B cell (primary cell): ENCODE results near the gene ZDHHC14. TPM values are rescaled to one million over a fixed set of nuclear protein-coding genes. Genes with fewer than 3 reads are reported as not detected.

Source experiments
- ATAC-seq: fragments of 200-7000 bp; cut with Tn5 transposase; one replicate; pipeline ENCODE4 v1.10.0; 2021; ENCODE audit warnings: low read depth, mild to moderate bottlenecking, moderate number of reproducible peaks, moderate library complexity
- CTCF ChIA-PET: fragments of 350-600 bp; sonication (Branson Sonifier 250); formaldehyde crosslinking; loops from one replicate; lab custom pipeline; 2021; ENCODE audit warnings: antibody characterized with exemption, inconsistent platforms; lab: Charles Lee
- POLR2A ChIA-PET: fragments of 350-600 bp; sonication (Branson Sonifier 250); formaldehyde crosslinking; loops from one replicate; lab custom pipeline; 2021; ENCODE audit warnings: antibody characterized with exemption; lab: Charles Lee
- DNase-seq: peaks from one replicate; pipeline ENCODE4 v3.0.0; 2013
- H2AFZ ChIP-seq: 2 replicates; pipeline ENCODE4 v1.6.1; 2012; ENCODE audit warnings: mild to moderate bottlenecking, low read depth, low read length; ENCODE audit not compliant: insufficient read depth, poor library complexity, severe bottlenecking
- H3K27ac ChIP-seq, 2 donors: 1 replicate in 1 of 2; 2 replicates in 1 of 2; pipeline ENCODE4 v1.5.1; 2012 to 2013; ENCODE audit warnings: low read length in 2 of 2, mild to moderate bottlenecking in 2 of 2, moderate library complexity in 1 of 2
- H3K27me3 ChIP-seq, 4 experiments: fragments of 200-600 bp in 1 of 4; sonication (generic) in 1 of 4; replicated peaks in 1 of 4; 1 replicate in 2 of 4; 2 replicates in 2 of 4; pipeline versions ENCODE4 v1.6.1 to v1.7.0; 2013 to 2016; ENCODE audit warnings: low read length in 3 of 4, mild to moderate bottlenecking in 2 of 4, mixed read lengths in 1 of 4, moderate library complexity in 1 of 4; ENCODE audit not compliant: insufficient read depth in 4 of 4, control insufficient read depth in 3 of 4; ENCODE audit errors: control extremely low read depth in 1 of 4
- H3K36me3 ChIP-seq, 2 experiments: replicated peaks in 1 of 2; 1 replicate in 1 of 2; 2 replicates in 1 of 2; pipeline versions ENCODE4 v1.6.1 to v1.7.1; 2013; ENCODE audit warnings: low read length in 1 of 2; ENCODE audit not compliant: insufficient read depth in 2 of 2, control insufficient read depth in 1 of 2; ENCODE audit errors: control extremely low read depth in 1 of 2, extremely low read depth in 1 of 2
- H3K4me1 ChIP-seq, 2 donors: fragments of 200-600 bp in 1 of 2; sonication (generic) in 1 of 2; 1 replicate in 1 of 2; 2 replicates in 1 of 2; pipeline versions ENCODE4 v1.5.1 to v1.6.1; 2013 to 2017; ENCODE audit warnings: low read length in 2 of 2; ENCODE audit not compliant: control insufficient read depth in 2 of 2, insufficient read depth in 2 of 2
- H3K4me2 ChIP-seq: replicated peaks from 2 replicates; pipeline ENCODE3; 2012; ENCODE audit warnings: mild to moderate bottlenecking, low read depth, low read length; ENCODE audit not compliant: poor library complexity, severe bottlenecking
- H3K4me3 ChIP-seq, 5 experiments: fragments of 200-600 bp in 1 of 5; sonication (generic) in 1 of 5; 1 replicate in 3 of 5; 2 replicates in 2 of 5; pipeline versions ENCODE4 v1.5.1 to v1.7.0; 2011 to 2016; ENCODE audit warnings: low read length in 4 of 5, mild to moderate bottlenecking in 4 of 5, low read depth in 2 of 5, control low read depth in 1 of 5, moderate library complexity in 1 of 5; ENCODE audit not compliant: insufficient read depth in 1 of 5; ENCODE audit errors: control extremely low read depth in 1 of 5, extremely low read depth in 1 of 5
- H3K79me2 ChIP-seq: fragments of 200-600 bp; sonication (generic); one replicate; pipeline ENCODE4 v1.6.0; 2016; ENCODE audit warnings: low read length; ENCODE audit not compliant: control insufficient read depth, insufficient read depth
- H3K9ac ChIP-seq: fragments of 200-600 bp; sonication (generic); 2 replicates; pipeline ENCODE4 v1.6.1; 2017; ENCODE audit warnings: mild to moderate bottlenecking, low read length, moderate library complexity
- H3K9me3 ChIP-seq, 3 donors: one replicate each; pipeline versions ENCODE4 v1.6.1 to v1.7.1; 2013; ENCODE audit warnings: low read length in 2 of 3; ENCODE audit not compliant: control insufficient read depth in 2 of 3, insufficient read depth in 1 of 3; ENCODE audit errors: control extremely low read depth in 1 of 3
- H4K20me1 ChIP-seq: 2 replicates; pipeline ENCODE4 v1.6.0; 2012; ENCODE audit warnings: mild to moderate bottlenecking, low read length; ENCODE audit not compliant: insufficient read depth, control insufficient read depth, poor library complexity, severe bottlenecking
- H3K27ac Mint-ChIP-seq: one replicate; pipeline ENCODE4 v1.8.0; 2021; ENCODE audit warnings: mixed read lengths
- H3K27me3 Mint-ChIP-seq: one replicate; pipeline ENCODE4 v1.8.0; 2021; ENCODE audit warnings: mixed read lengths
- H3K4me1 Mint-ChIP-seq: one replicate; pipeline ENCODE4 v1.8.0; 2021; ENCODE audit warnings: mixed read lengths
- H3K4me3 Mint-ChIP-seq: one replicate; pipeline ENCODE4 v1.8.0; 2021; ENCODE audit warnings: mixed read lengths
- H3K9me3 Mint-ChIP-seq: one replicate; pipeline ENCODE4 v1.8.0; 2022; ENCODE audit warnings: mixed read lengths; ENCODE audit not compliant: insufficient read depth
- CTCF ChIP-seq: fragments of 200-600 bp; IDR thresholded peaks from one replicate; pipeline ENCODE4 v1.8.0; 2022; ENCODE audit warnings: antibody characterized with exemption, mild to moderate bottlenecking
- EZH2 ChIP-seq: IDR thresholded peaks from 2 replicates; pipeline ENCODE4 v1.6.1; 2012; ENCODE audit warnings: borderline replicate concordance, low read depth, mild to moderate bottlenecking, moderate library complexity, low read length; ENCODE audit not compliant: insufficient read depth, poor library complexity, severe bottlenecking
- WGBS: methylation state at CpG from one replicate; pipeline ENCODE4 v1.1.5; 2013; ENCODE audit warnings: missing lambda C conversion rate; ENCODE audit not compliant: insufficient coverage; 5-methylcytosine and 5-hydroxymethylcytosine counted together
- intact Hi-C: fragments of 100-400 bp; cut with micrococcal nuclease; formaldehyde crosslinking; loops from one replicate; pipeline ENCODE4 v1.10.0; 2022
- polyA plus RNA-seq: library from polyadenylated mRNA; depleted of rRNA; stranded (reverse); fragments of >200 nt; gene quantifications from 2 replicates; pipeline ENCODE4 v1.2.3, GENCODE V29; 2012
- total RNA-seq, 2 donors: library from RNA; stranded (reverse); fragments of 120-200 nt in 1 of 2; gene quantifications; 1 replicate in 1 of 2; 2 replicates in 1 of 2; pipeline versions ENCODE4 v1.2.3 to v1.2.4, GENCODE V29; 2013 to 2022

ZDHHC14 gene
- total and polyA plus RNA-seq, 2 donors (not counting 1 experiment from before 2014, with no cell fraction given), result 8.8 to 50.4 TPM

DNA sequence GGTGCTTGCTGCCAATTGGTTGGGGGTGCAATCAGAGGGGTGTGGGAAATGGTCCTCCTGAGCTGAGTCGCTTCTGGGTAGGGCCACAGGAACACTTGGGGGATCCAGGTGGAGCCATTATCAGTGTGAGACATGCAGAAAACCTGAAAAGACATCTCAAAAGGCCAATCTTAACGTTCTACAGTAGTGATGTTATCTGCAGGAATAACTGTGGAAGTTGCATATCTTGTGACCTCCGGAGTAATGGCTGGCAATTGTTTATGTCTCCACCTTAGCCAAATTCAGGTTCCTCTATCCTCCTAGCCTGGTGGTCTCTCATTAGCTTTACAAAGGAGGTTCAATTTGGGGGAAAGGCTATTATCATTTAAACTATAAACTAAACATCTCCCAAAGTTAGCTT lies 327.2 kb downstream of the ZDHHC14 start:
- H3K36me3 ChIP-seq, result no peaks in the 10 kb centered on the region
- Mint-ChIP-seq H3K4me3 (no peak overlapping the region), H3K9me3 (peaks cover 2% of the 10 kb centered on the region), H3K27ac (no peak overlapping the region), H3K27me3 (peaks cover 4% of the 10 kb centered on the region), H3K4me1 (no peaks in the 10 kb centered on the region)
- H3K4me2 ChIP-seq, result no peak overlapping the region
- no peaks in the 10 kb centered on the region for H3K9me3 ChIP-seq
- H3K9ac ChIP-seq, result no peak overlapping the region
- no peaks in the 10 kb centered on the region for H3K79me2 ChIP-seq
- intact Hi-C loops, result no loop called here
- H4K20me1 ChIP-seq, result no peaks in the 10 kb centered on the region
- H3K27ac ChIP-seq, result no peak overlapping the region
- DNase-seq (no peak), ATAC-seq (no peak)
- TF ChIP-seq EZH2, result no peak
- TF ChIP-seq CTCF, result no peak
- H3K27me3 ChIP-seq, result peaks cover 0 to 2% (median 0%) of the 10 kb centered on the region in 4 experiments
- POLR2A ChIA-PET, result no interaction called here
- no peak overlapping the region for H2AFZ ChIP-seq
- H3K4me1 ChIP-seq, result no peaks in the 10 kb centered on the region
- CTCF ChIA-PET, result no interaction called here
- whole genome bisulfite sequencing, result 90% methylated on average over 2 of the region's 3 CpGs
- no peak overlapping the region for H3K4me3 ChIP-seq

DNA sequence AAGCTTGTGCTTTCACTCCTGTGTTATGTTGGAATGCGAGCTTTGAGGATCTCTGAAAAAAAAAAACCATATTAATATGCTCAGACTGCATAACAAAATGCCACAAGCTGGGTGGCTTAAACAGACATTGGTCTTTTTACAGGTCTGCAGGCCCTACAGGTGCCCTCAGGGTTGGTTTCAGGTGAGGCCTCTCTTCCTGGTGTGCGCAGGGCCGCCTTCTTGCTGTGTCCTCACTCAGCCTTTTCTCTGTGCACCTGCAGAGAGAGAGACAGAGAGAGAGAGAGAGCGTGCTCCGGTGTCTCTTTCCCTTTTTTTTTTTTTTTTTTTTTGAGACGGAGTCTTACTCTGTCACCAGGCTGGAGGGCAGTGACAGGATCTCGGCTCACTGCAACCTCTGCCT lies 327.9 kb downstream of the ZDHHC14 start:
- Mint-ChIP-seq H3K9me3 (peaks cover 2% of the 10 kb centered on the region), H3K27me3 (peaks cover 4% of the 10 kb centered on the region), H3K4me3 (no peak overlapping the region), H3K4me1 (no peaks in the 10 kb centered on the region), H3K27ac (no peak overlapping the region)
- ATAC-seq, result no peak
- H3K27ac ChIP-seq, result no peak overlapping the region
- H3K9me3 ChIP-seq, result no peaks in the 10 kb centered on the region
- DNase-seq, result no peak
- no peaks in the 10 kb centered on the region for H4K20me1 ChIP-seq
- peaks cover 0 to 2% (median 0%) of the 10 kb centered on the region in 4 experiments for H3K27me3 ChIP-seq
- TF ChIP-seq EZH2 (no peak), CTCF (no peak)
- intact Hi-C loops, result no loop called here
- H3K79me2 ChIP-seq, result no peaks in the 10 kb centered on the region
- CTCF ChIA-PET, result no interaction called here
- H2AFZ ChIP-seq, result no peak overlapping the region
- H3K4me2 ChIP-seq, result no peak overlapping the region
- no peaks in the 10 kb centered on the region for H3K36me3 ChIP-seq
- no peaks in the 10 kb centered on the region for H3K4me1 ChIP-seq
- no CpG with 5 or more reads among the region's 7 CpGs for WGBS
- POLR2A ChIA-PET, result no interaction called here
- H3K9ac ChIP-seq, result no peak overlapping the region
- H3K4me3 ChIP-seq, result no peak overlapping the region
